HG03571 (cell line): ENCODE data around the gene TRIM8.
"Not testable (repeated sequence)": the region's sequence is repeated elsewhere in the genome, so short reads cannot be mapped to it uniquely, and the experiment has no call there.

ENCODE experiments used
- ATAC-seq: cut with Tn5 transposase; IDR thresholded peaks from one replicate; pipeline ENCODE4 v1.9.1; 2021; ENCODE audit not compliant: unreplicated experiment

The TRIM8 gene

GRCh38 chr10:102691285-102692066 is 47.2 kb downstream of the TRIM8 start:
- no peak for ATAC-seq

GRCh38 chr10:102695401-102695800 is 51.1 kb downstream of the TRIM8 start:
- not testable (repeated sequence) for ATAC-seq

- no peak for ATAC-seq
Measured at GRCh38 chr10:102696736-102697135, 52.5 kb downstream of the TRIM8 start.

GRCh38 chr10:102698894-102699293 is 54.6 kb downstream of the TRIM8 start:
- ATAC-seq: no peak

GRCh38 chr10:102701272-102701671 is 57.0 kb downstream of the TRIM8 start:
- ATAC-seq: no peak

GRCh38 chr10:102701796-102702195 is 57.5 kb downstream of the TRIM8 start:
- no peak for ATAC-seq

GRCh38 chr10:102702742-102703141 is 58.5 kb downstream of the TRIM8 start:
- ATAC-seq: no peak

GRCh38 chr10:102704915-102705314 is 60.6 kb downstream of the TRIM8 start:
- no peak for ATAC-seq

GRCh38 chr10:102705531-102705930 is 61.3 kb downstream of the TRIM8 start:
- no peak for ATAC-seq
